HL-60 (cell line): ENCODE data around the gene KLF3.

Experiments
- CTCF ChIP-seq: IDR thresholded peaks from one replicate; pipeline ENCODE4 v1.5.1; 2011; ENCODE audit warnings: low read length, control low read depth, inconsistent platforms; ENCODE audit not compliant: insufficient read depth
- POLR2AphosphoS5 ChIP-seq: IDR thresholded peaks from 2 replicates; pipeline ENCODE4 v1.6.1; 2012; ENCODE audit warnings: low read depth
- REST ChIP-seq: IDR thresholded peaks from 2 replicates; pipeline ENCODE4 v1.6.1; 2012; ENCODE audit warnings: low read depth; ENCODE audit not compliant: insufficient replicate concordance

GRCh38 chr4:38749336-38749735 is 85.3 kb downstream of the KLF3 start:
- no peak for TF ChIP-seq CTCF
- TF ChIP-seq POLR2AphosphoS5: no peak
- no peak for TF ChIP-seq REST
